Activated naive CD4-positive, alpha-beta T cell treated with anti-CD3 and anti-CD28 coated beads, Interleukin-2, amount 50 U/mL, for 72 hours (primary cell): ENCODE results near the gene TCF7L2. TPM values are rescaled to one million over a fixed set of nuclear protein-coding genes. Genes with fewer than 3 reads are reported as not detected.

Experiments used
- ATAC-seq, 2 donors: fragments of 150-1000 bp; cut with Tn5 transposase; 2 replicates each; pipeline ENCODE4 v1.10.0; 2021; ENCODE audit warnings: mild to moderate bottlenecking in 2 of 2, moderate library complexity in 2 of 2
- DNase-seq, 2 donors: peaks; one replicate each; pipeline ENCODE4 v3.0.0; 2021 to 2022; ENCODE audit warnings: low spot score in 2 of 2
- H3K27ac Mint-ChIP-seq, 2 donors: one replicate each; pipeline ENCODE4 v1.8.0; 2022; ENCODE audit warnings: mild to moderate bottlenecking in 2 of 2, mixed read lengths in 2 of 2
- H3K36me3 Mint-ChIP-seq, 2 donors: one replicate each; pipeline ENCODE4 v1.8.0; 2022; ENCODE audit warnings: mixed read lengths in 2 of 2
- H3K9me3 Mint-ChIP-seq, 2 donors: one replicate each; pipeline ENCODE4 v1.8.0; 2022; ENCODE audit warnings: mixed read lengths in 2 of 2
- total RNA-seq, 2 donors: library from RNA; stranded (reverse); gene quantifications; one replicate each; pipeline ENCODE4 v1.2.3, GENCODE V29; 2022

The TCF7L2 gene
- total RNA-seq, 2 donors from 2014 or later = 3.0 to 3.1 TPM

GRCh38 chr10:113139699-113140098, 189.7 kb downstream of the TCF7L2 start:
- DNase-seq (no peak), ATAC-seq (no peak)
- H3K9me3 Mint-ChIP-seq = no peaks in the 10 kb centered on the region
- no peaks in the 10 kb centered on the region for H3K36me3 Mint-ChIP-seq
- no peak overlapping the region for H3K27ac Mint-ChIP-seq

GRCh38 chr10:113140143-113141011, 190.3 kb downstream of the TCF7L2 start:
- Mint-ChIP-seq H3K36me3 (no peaks in the 10 kb centered on the region), H3K9me3 (no peaks in the 10 kb centered on the region), H3K27ac (no peak overlapping the region)
- ATAC-seq (no peak), DNase-seq (no peak)

- ATAC-seq = no peak
- no peak for DNase-seq
- Mint-ChIP-seq H3K9me3 (no peaks in the 10 kb centered on the region), H3K27ac (no peak overlapping the region), H3K36me3 (no peaks in the 10 kb centered on the region)
These were observed 192.7 kb downstream of the TCF7L2 start for GRCh38 chr10:113142601-113143362.

GRCh38 chr10:113144576-113144975, 194.5 kb downstream of the TCF7L2 start:
- ATAC-seq = no peak
- no peak for DNase-seq
- Mint-ChIP-seq H3K27ac (no peak overlapping the region), H3K9me3 (no peaks in the 10 kb centered on the region), H3K36me3 (no peaks in the 10 kb centered on the region)

- ATAC-seq (no peak), DNase-seq (no peak)
- H3K9me3 Mint-ChIP-seq = no peaks in the 10 kb centered on the region
- H3K27ac Mint-ChIP-seq = no peak overlapping the region
- no peaks in the 10 kb centered on the region for H3K36me3 Mint-ChIP-seq
These were observed 198.2 kb downstream of the TCF7L2 start for GRCh38 chr10:113148071-113148825.

GRCh38 chr10:113148901-113149300, 198.9 kb downstream of the TCF7L2 start:
- DNase-seq = no peak
- Mint-ChIP-seq H3K9me3 (no peaks in the 10 kb centered on the region), H3K36me3 (no peaks in the 10 kb centered on the region), H3K27ac (no peak overlapping the region)
- no peak for ATAC-seq

- DNase-seq = no peak
- ATAC-seq = no peak
- Mint-ChIP-seq H3K9me3 (no peaks in the 10 kb centered on the region), H3K27ac (no peak overlapping the region), H3K36me3 (no peaks in the 10 kb centered on the region)
These were observed 199.6 kb downstream of the TCF7L2 start for GRCh38 chr10:113149626-113150025.

GRCh38 chr10:113151190-113151666, 201.2 kb downstream of the TCF7L2 start:
- ATAC-seq (no peak), DNase-seq (no peak)
- Mint-ChIP-seq H3K9me3 (no peaks in the 10 kb centered on the region), H3K36me3 (no peaks in the 10 kb centered on the region), H3K27ac (no peak overlapping the region)

GRCh38 chr10:113153493-113154102, 203.6 kb downstream of the TCF7L2 start:
- ATAC-seq (no peak), DNase-seq (no peak)
- Mint-ChIP-seq H3K27ac (no peak overlapping the region), H3K9me3 (no peaks in the 10 kb centered on the region), H3K36me3 (no peaks in the 10 kb centered on the region)

GRCh38 chr10:113157441-113157840, 207.4 kb downstream of the TCF7L2 start:
- no peak for ATAC-seq
- no peaks in the 10 kb centered on the region for H3K9me3 Mint-ChIP-seq

GRCh38 chr10:113158183-113158582, 208.1 kb downstream of the TCF7L2 start:
- no peaks in the 10 kb centered on the region for H3K9me3 Mint-ChIP-seq
- no peak for ATAC-seq
- H3K27ac Mint-ChIP-seq = no peak overlapping the region
- H3K36me3 Mint-ChIP-seq = no peaks in the 10 kb centered on the region
- no peak for DNase-seq

More at GRCh38 chr10:113157441-113157840, 207.4 kb downstream of the TCF7L2 start:
- Mint-ChIP-seq H3K27ac (no peak overlapping the region), H3K36me3 (no peaks in the 10 kb centered on the region)
- no peak for DNase-seq

GRCh38 chr10:113159563-113159962, 209.5 kb downstream of the TCF7L2 start:
- no peak overlapping the region for H3K27ac Mint-ChIP-seq
- no peaks in the 10 kb centered on the region for H3K36me3 Mint-ChIP-seq

GRCh38 chr10:113160641-113161040, 210.6 kb downstream of the TCF7L2 start:
- Mint-ChIP-seq H3K27ac (no peak overlapping the region), H3K36me3 (no peaks in the 10 kb centered on the region), H3K9me3 (no peaks in the 10 kb centered on the region)
- ATAC-seq (no peak), DNase-seq (no peak)

More at GRCh38 chr10:113159563-113159962, 209.5 kb downstream of the TCF7L2 start:
- H3K9me3 Mint-ChIP-seq = no peaks in the 10 kb centered on the region
- ATAC-seq = no peak
- DNase-seq = no peak

GRCh38 chr10:113161066-113161465, 211.0 kb downstream of the TCF7L2 start:
- H3K9me3 Mint-ChIP-seq = no peaks in the 10 kb centered on the region
- no peak overlapping the region for H3K27ac Mint-ChIP-seq
- no peaks in the 10 kb centered on the region for H3K36me3 Mint-ChIP-seq
- DNase-seq (no peak), ATAC-seq (no peak)

- ATAC-seq = no peak
- Mint-ChIP-seq H3K27ac (no peak overlapping the region), H3K9me3 (no peaks in the 10 kb centered on the region), H3K36me3 (no peaks in the 10 kb centered on the region)
- no peak for DNase-seq
These were observed 212.9 kb downstream of the TCF7L2 start for GRCh38 chr10:113162960-113163359.

GRCh38 chr10:113165673-113166072, 215.6 kb downstream of the TCF7L2 start:
- ATAC-seq = no peak

More at GRCh38 chr10:113165673-113166072, 215.6 kb downstream of the TCF7L2 start:
- no peak for DNase-seq
- no peaks in the 10 kb centered on the region for H3K9me3 Mint-ChIP-seq
- no peaks in the 10 kb centered on the region for H3K36me3 Mint-ChIP-seq
- no peak overlapping the region for H3K27ac Mint-ChIP-seq
